GM10847 (cell line): Measurements from ENCODE around the gene BOK.

Experiments
- POLR2A ChIP-seq: IDR thresholded peaks from 2 replicates; pipeline ENCODE4 v1.6.1; 2011; ENCODE audit not compliant: insufficient read length; ENCODE audit errors: extremely low read depth

Gene BOK

GRCh38 chr2:241577413-241578122, 19.0 kb downstream of the BOK start:
- no peak for TF ChIP-seq POLR2A

- no peak for TF ChIP-seq POLR2A
These were observed 20.7 kb downstream of the BOK start for GRCh38 chr2:241579281-241579680.

GRCh38 chr2:241582328-241582727, 23.8 kb downstream of the BOK start:
- no peak for TF ChIP-seq POLR2A

- no peak for TF ChIP-seq POLR2A
These were observed 24.3 kb downstream of the BOK start for GRCh38 chr2:241582806-241583205.

- no peak for TF ChIP-seq POLR2A
These were observed 25.9 kb downstream of the BOK start for GRCh38 chr2:241584436-241584835.

GRCh38 chr2:241586564-241587264, 28.2 kb downstream of the BOK start:
- TF ChIP-seq POLR2A, result no peak

GRCh38 chr2:241592126-241592845, 33.7 kb downstream of the BOK start:
- no peak for TF ChIP-seq POLR2A

GRCh38 chr2:241593271-241593670, 34.7 kb downstream of the BOK start:
- no peak for TF ChIP-seq POLR2A

- no peak for TF ChIP-seq POLR2A
These were observed 37.1 kb downstream of the BOK start for GRCh38 chr2:241595600-241596140.

- no peak for TF ChIP-seq POLR2A
These were observed 39.0 kb downstream of the BOK start for GRCh38 chr2:241597561-241597960.

GRCh38 chr2:241598061-241598460, 39.5 kb downstream of the BOK start:
- TF ChIP-seq POLR2A, result no peak

GRCh38 chr2:241598487-241598886, 39.9 kb downstream of the BOK start:
- no peak for TF ChIP-seq POLR2A

GRCh38 chr2:241599615-241600014, 41.1 kb downstream of the BOK start:
- TF ChIP-seq POLR2A, result no peak

GRCh38 chr2:241601841-241602240, 43.3 kb downstream of the BOK start:
- TF ChIP-seq POLR2A, result no peak

- TF ChIP-seq POLR2A, result no peak
These were observed 44.2 kb downstream of the BOK start for GRCh38 chr2:241602720-241603119.

- TF ChIP-seq POLR2A, result no peak
These were observed 45.1 kb downstream of the BOK start for GRCh38 chr2:241603686-241604085.
